Neural crest cell (in vitro differentiated cells): ENCODE data around the gene ABCC12. TPM values are rescaled to one million over a fixed set of nuclear protein-coding genes. Genes with fewer than 3 reads are reported as not detected.

Experiments
- DNase-seq: peaks from one replicate; pipeline ENCODE4 v3.0.0; 2021; ENCODE audit warnings: low read depth, mixed read lengths, low spot score
- H3K27ac Mint-ChIP-seq: one replicate; pipeline ENCODE4 v1.8.0; 2021; ENCODE audit warnings: mild to moderate bottlenecking, mixed read lengths; ENCODE audit not compliant: unreplicated experiment
- H3K27me3 Mint-ChIP-seq: 2 replicates; pipeline ENCODE4 v1.8.0; 2021; ENCODE audit warnings: low read depth, mild to moderate bottlenecking, mixed read lengths
- H3K36me3 Mint-ChIP-seq: 2 replicates; pipeline ENCODE4 v1.8.0; 2021; ENCODE audit warnings: low read depth, mild to moderate bottlenecking, mixed read lengths
- H3K4me1 Mint-ChIP-seq: 2 replicates; pipeline ENCODE4 v1.8.0; 2021; ENCODE audit warnings: mixed read lengths
- H3K4me3 Mint-ChIP-seq: one replicate; pipeline ENCODE4 v1.8.0; 2021; ENCODE audit warnings: mild to moderate bottlenecking, mixed read lengths
- H3K9me3 Mint-ChIP-seq: 2 replicates; pipeline ENCODE4 v1.8.0; 2021; ENCODE audit warnings: mixed read lengths
- CTCF ChIP-seq: fragments of 200-600 bp; sonication (generic); conservative IDR thresholded peaks from 2 replicates; pipeline ENCODE4 v1.5.0; 2021; ENCODE audit warnings: antibody characterized with exemption, mild to moderate bottlenecking
- total RNA-seq: library from RNA; stranded (reverse); gene quantifications from 2 replicates; pipeline ENCODE4 v1.2.1, GENCODE V29; 2021

The ABCC12 gene
- total RNA-seq, 1 donor from 2014 or later, result 0.07 TPM

- Mint-ChIP-seq H3K9me3 (no peaks in the 10 kb centered on the region), H3K27ac (no peak overlapping the region), H3K36me3 (no peaks in the 10 kb centered on the region), H3K4me1 (no peaks in the 10 kb centered on the region), H3K27me3 (no peaks in the 10 kb centered on the region), H3K4me3 (no peak overlapping the region)
- no peak for DNase-seq
- no peak for TF ChIP-seq CTCF
Observed at GRCh38 chr16:48194828-48195556, 39.2 kb upstream of the ABCC12 start.

DNA sequence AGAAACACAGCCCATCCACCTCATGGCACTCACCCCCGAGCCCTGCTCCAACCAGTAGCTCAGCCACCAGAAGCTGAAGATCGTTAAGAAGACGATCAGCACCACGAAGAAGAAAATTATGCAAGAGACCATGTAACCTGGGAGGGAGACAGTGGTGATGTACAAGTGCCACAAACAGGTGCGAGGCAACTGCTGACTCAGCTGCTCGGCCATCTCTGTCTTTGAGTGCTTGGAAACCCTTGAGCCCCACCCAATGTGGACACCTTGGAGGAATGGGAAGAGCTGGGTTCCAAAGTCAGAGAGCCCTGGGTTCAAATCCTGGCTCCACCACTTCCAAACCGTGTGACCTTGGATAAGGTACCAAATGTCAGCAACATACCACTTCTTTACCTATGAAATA lies 38.1 kb upstream of the ABCC12 start:
- Mint-ChIP-seq H3K9me3 (no peaks in the 10 kb centered on the region), H3K4me3 (no peak overlapping the region), H3K36me3 (no peaks in the 10 kb centered on the region), H3K27me3 (no peaks in the 10 kb centered on the region), H3K27ac (no peak overlapping the region), H3K4me1 (no peaks in the 10 kb centered on the region)
- no peak for DNase-seq
- TF ChIP-seq CTCF, result no peak

DNA sequence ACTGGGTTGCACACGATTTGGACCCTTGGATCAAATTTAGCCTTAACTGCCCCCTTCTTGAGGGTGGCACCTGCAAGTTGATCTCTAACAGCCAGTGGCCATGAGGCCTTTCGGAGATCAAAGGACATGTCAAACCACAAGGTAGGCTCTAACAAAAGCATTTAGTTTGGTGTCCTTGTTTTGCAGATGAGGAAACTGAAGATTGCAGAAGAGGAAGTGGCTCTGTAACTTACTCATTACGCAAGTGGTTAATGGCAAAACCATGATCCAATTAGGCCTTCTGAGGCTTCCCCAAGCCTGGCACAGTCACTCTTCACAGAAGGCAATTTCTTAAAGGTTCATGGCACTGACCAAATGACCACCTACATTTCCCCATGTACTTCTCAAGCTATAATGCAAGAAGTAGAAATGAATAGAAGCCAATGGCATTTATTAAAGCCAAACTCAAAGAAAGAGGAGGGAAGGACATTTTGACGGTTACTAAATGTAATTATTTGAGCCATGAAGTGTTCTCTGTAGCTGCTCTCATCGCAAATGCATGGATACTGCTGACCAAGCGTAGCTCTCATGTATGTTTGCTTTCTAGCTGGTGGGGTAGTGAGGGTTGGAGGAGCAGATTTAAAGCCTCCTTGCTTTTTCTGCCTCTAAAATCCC lies 32.8 kb upstream of the ABCC12 start:
- Mint-ChIP-seq H3K9me3 (no peaks in the 10 kb centered on the region), H3K27me3 (peaks cover 3% of the 10 kb centered on the region), H3K4me3 (no peak overlapping the region), H3K27ac (no peak overlapping the region), H3K36me3 (no peaks in the 10 kb centered on the region), H3K4me1 (no peaks in the 10 kb centered on the region)
- no peak for DNase-seq
- TF ChIP-seq CTCF, result no peak

DNA sequence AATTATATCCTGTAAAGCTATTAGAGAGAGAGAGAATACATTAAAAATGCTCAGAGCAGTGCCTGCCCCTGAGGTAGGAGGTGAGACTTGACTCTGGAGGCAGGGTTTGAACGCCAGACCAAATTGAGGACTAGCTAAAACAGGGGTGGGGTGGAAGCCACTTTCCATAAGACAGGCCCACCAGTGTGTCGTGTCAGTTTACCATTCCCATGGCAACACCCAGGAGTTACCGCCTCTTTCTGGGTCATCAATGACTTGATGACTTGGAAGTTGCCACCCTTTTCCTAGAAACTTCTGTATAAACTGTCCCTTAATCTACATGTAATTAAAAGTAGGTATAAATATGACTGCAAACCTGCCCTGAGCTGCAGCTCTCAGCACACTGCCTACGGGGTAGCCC lies 32.0 kb upstream of the ABCC12 start:
- Mint-ChIP-seq H3K36me3 (no peaks in the 10 kb centered on the region), H3K9me3 (no peaks in the 10 kb centered on the region), H3K27ac (no peak overlapping the region), H3K4me1 (no peaks in the 10 kb centered on the region), H3K27me3 (peaks cover 3% of the 10 kb centered on the region), H3K4me3 (no peak overlapping the region)
- TF ChIP-seq CTCF, result no peak
- no peak for DNase-seq

GRCh38 chr16:48184681-48185080 lies 28.9 kb upstream of the ABCC12 start:
- H3K9me3 Mint-ChIP-seq, result no peaks in the 10 kb centered on the region
- DNase-seq, result no peak

More at GRCh38 chr16:48184681-48185080, 28.9 kb upstream of the ABCC12 start:
- TF ChIP-seq CTCF, result no peak
- Mint-ChIP-seq H3K4me3 (no peak overlapping the region), H3K36me3 (no peaks in the 10 kb centered on the region), H3K4me1 (no peaks in the 10 kb centered on the region), H3K27me3 (peaks cover 3% of the 10 kb centered on the region), H3K27ac (no peak overlapping the region)
